Activated naive CD4-positive, alpha-beta T cell treated with anti-CD3 and anti-CD28 coated beads for 36 hours (primary cell): ENCODE measurements around the gene MTMR1. TPM values are rescaled to one million over a fixed set of nuclear protein-coding genes. Genes with fewer than 3 reads are reported as not detected.

ENCODE experiments used
- CTCF ChIA-PET: fragments of 350-600 bp; sonication (Branson Sonifier 250); formaldehyde crosslinking; loops from one replicate; lab custom pipeline; 2021; ENCODE audit warnings: antibody characterized with exemption; lab: Charles Lee
- DNase-seq: peaks from one replicate; pipeline ENCODE4 v3.0.0-alpha.2; 2020
- H3K27ac Mint-ChIP-seq: one replicate; pipeline ENCODE4 v1.8.0; 2021; ENCODE audit warnings: mild to moderate bottlenecking, mixed read lengths
- H3K27me3 Mint-ChIP-seq: one replicate; pipeline ENCODE4 v1.8.0; 2021; ENCODE audit warnings: low read depth, mixed read lengths
- H3K36me3 Mint-ChIP-seq: one replicate; pipeline ENCODE4 v1.8.0; 2021; ENCODE audit warnings: low read depth, mixed read lengths
- H3K4me1 Mint-ChIP-seq: one replicate; pipeline ENCODE4 v1.8.0; 2021; ENCODE audit warnings: low read depth, mixed read lengths
- H3K4me3 Mint-ChIP-seq: one replicate; pipeline ENCODE4 v1.8.0; 2021; ENCODE audit warnings: mild to moderate bottlenecking, moderate library complexity, mixed read lengths
- H3K9me3 Mint-ChIP-seq: one replicate; pipeline ENCODE4 v1.8.0; 2021; ENCODE audit warnings: mixed read lengths
- intact Hi-C: fragments of 100-400 bp; cut with micrococcal nuclease; formaldehyde crosslinking; loops from one replicate; pipeline ENCODE4 v1.15.1; 2023
- total RNA-seq, 2 experiments: library from RNA; stranded (reverse); gene quantifications; one replicate each; pipeline ENCODE4 v1.2.3, GENCODE V29; 2021

The MTMR1 gene
- total RNA-seq: 10 to 100 TPM; 63.6 to 65.7 TPM

- CTCF ChIA-PET: interaction anchor here (1.4 to 3.3 kb wide), 4 partner anchors 10 to 123 kb away, joined by 3 to 15 read pairs (median 9); no protein-coding TSS in a partner anchor
- Mint-ChIP-seq H3K9me3 (peaks cover 5% of the 10 kb centered on the region), H3K4me3 (peak within 1 kb of the TSS; percentile 91), H3K4me1 (peaks cover 68% of the 10 kb centered on the region), H3K27me3 (no peaks in the 10 kb centered on the region), H3K27ac (peak within 1 kb of the TSS; percentile 97), H3K36me3 (peaks cover 29% of the 10 kb centered on the region)
- peak; percentile 49 for DNase-seq
- intact Hi-C loops: loop anchor here (1.0 to 5.0 kb wide), 4 partner anchors 125 to 1151 kb away; partner anchors contain the start of genes CD99L2, EOLA1, MAMLD1 and MTM1
Observed at GRCh38 chrX:150692831-150693724, at the start of gene MTMR1. Gene MTMR1 (plus strand): TSS chrX:150693396. CDS start chrX:150693531, 135 bp downstream.

- H3K36me3 Mint-ChIP-seq: peaks cover 6% of the 10 kb centered on the region
- no peak overlapping the region for H3K27ac Mint-ChIP-seq
- no peaks in the 10 kb centered on the region for H3K4me1 Mint-ChIP-seq
- CTCF ChIA-PET: interaction anchor here (1.0 kb wide), 1 partner anchor 39 kb away, joined by 3 read pairs; no protein-coding TSS in a partner anchor
- no peaks in the 10 kb centered on the region for H3K27me3 Mint-ChIP-seq
- DNase-seq: no peak
- intact Hi-C loops: loop anchor here (1.0 to 2.0 kb wide), 2 partner anchors 100 to 279 kb away; no protein-coding TSS in a partner anchor
- H3K9me3 Mint-ChIP-seq: no peaks in the 10 kb centered on the region
- H3K4me3 Mint-ChIP-seq: no peak overlapping the region
Observed at GRCh38 chrX:150643958-150644357, 49.2 kb upstream of the MTMR1 start.

GRCh38 chrX:150644422-150644821 lies 48.8 kb upstream of the MTMR1 start:
- Mint-ChIP-seq H3K27ac (no peak overlapping the region), H3K36me3 (peaks cover 6% of the 10 kb centered on the region), H3K4me3 (no peak overlapping the region), H3K9me3 (no peaks in the 10 kb centered on the region), H3K4me1 (peaks cover 4% of the 10 kb centered on the region), H3K27me3 (no peaks in the 10 kb centered on the region)
- CTCF ChIA-PET: interaction anchor here (0.6 to 1.0 kb wide), 2 partner anchors 39 to 73 kb away, joined by 3 read pairs; no protein-coding TSS in a partner anchor
- no peak for DNase-seq
- intact Hi-C loops: no loop called here

GRCh38 chrX:150647331-150647730 lies 45.9 kb upstream of the MTMR1 start:
- no peak for DNase-seq
- H3K27ac Mint-ChIP-seq: no peak overlapping the region
- peaks cover 4% of the 10 kb centered on the region for H3K36me3 Mint-ChIP-seq

GRCh38 chrX:150648296-150648940 lies 44.8 kb upstream of the MTMR1 start:
- DNase-seq: no peak
- Mint-ChIP-seq H3K27ac (no peak overlapping the region), H3K4me1 (peaks cover 13% of the 10 kb centered on the region), H3K27me3 (no peaks in the 10 kb centered on the region), H3K9me3 (no peaks in the 10 kb centered on the region), H3K4me3 (no peak overlapping the region), H3K36me3 (peaks cover 4% of the 10 kb centered on the region)
- CTCF ChIA-PET: interaction anchor here (0.7 kb wide), 1 partner anchor 67 kb away, joined by 3 read pairs; no protein-coding TSS in a partner anchor
- intact Hi-C loops: no loop called here

More at GRCh38 chrX:150647331-150647730, 45.9 kb upstream of the MTMR1 start:
- intact Hi-C loops: no loop called here
- H3K4me3 Mint-ChIP-seq: no peak overlapping the region
- CTCF ChIA-PET: no interaction called here
- H3K27me3 Mint-ChIP-seq: no peaks in the 10 kb centered on the region
- H3K9me3 Mint-ChIP-seq: no peaks in the 10 kb centered on the region
- H3K4me1 Mint-ChIP-seq: peaks cover 13% of the 10 kb centered on the region

GRCh38 chrX:150649096-150649870 lies 43.9 kb upstream of the MTMR1 start:
- Mint-ChIP-seq H3K9me3 (no peaks in the 10 kb centered on the region), H3K4me3 (no peak overlapping the region), H3K36me3 (peaks cover 4% of the 10 kb centered on the region), H3K4me1 (peaks cover 13% of the 10 kb centered on the region), H3K27ac (no peak overlapping the region), H3K27me3 (no peaks in the 10 kb centered on the region)
- intact Hi-C loops: no loop called here
- DNase-seq: no peak
- CTCF ChIA-PET: no interaction called here

- intact Hi-C loops: no loop called here
- Mint-ChIP-seq H3K4me3 (no peak overlapping the region), H3K27ac (no peak overlapping the region), H3K27me3 (no peaks in the 10 kb centered on the region), H3K36me3 (peaks cover 11% of the 10 kb centered on the region), H3K9me3 (no peaks in the 10 kb centered on the region), H3K4me1 (peaks cover 13% of the 10 kb centered on the region)
- no peak for DNase-seq
- CTCF ChIA-PET: no interaction called here
Observed at GRCh38 chrX:150651906-150652305, 41.3 kb upstream of the MTMR1 start.

- DNase-seq: no peak
- CTCF ChIA-PET: no interaction called here
- H3K4me1 Mint-ChIP-seq: peaks cover 4% of the 10 kb centered on the region
- no peak overlapping the region for H3K27ac Mint-ChIP-seq
- no peak overlapping the region for H3K4me3 Mint-ChIP-seq
- peaks cover 12% of the 10 kb centered on the region for H3K36me3 Mint-ChIP-seq
- H3K27me3 Mint-ChIP-seq: no peaks in the 10 kb centered on the region
- intact Hi-C loops: no loop called here
- H3K9me3 Mint-ChIP-seq: no peaks in the 10 kb centered on the region
Observed at GRCh38 chrX:150655788-150656187, 37.4 kb upstream of the MTMR1 start.

- CTCF ChIA-PET: no interaction called here
- intact Hi-C loops: no loop called here
- Mint-ChIP-seq H3K9me3 (no peaks in the 10 kb centered on the region), H3K27me3 (no peaks in the 10 kb centered on the region), H3K27ac (no peak overlapping the region), H3K4me3 (no peak overlapping the region), H3K36me3 (peaks cover 7% of the 10 kb centered on the region), H3K4me1 (no peaks in the 10 kb centered on the region)
- DNase-seq: no peak
Observed at GRCh38 chrX:150663073-150663472, 30.1 kb upstream of the MTMR1 start.

- Mint-ChIP-seq H3K9me3 (no peaks in the 10 kb centered on the region), H3K36me3 (peaks cover 7% of the 10 kb centered on the region)
Observed at GRCh38 chrX:150664290-150664689, 28.9 kb upstream of the MTMR1 start.

GRCh38 chrX:150676221-150676620 lies 17.0 kb upstream of the MTMR1 start:
- DNase-seq: no peak
- Mint-ChIP-seq H3K36me3 (no peaks in the 10 kb centered on the region), H3K4me3 (no peak overlapping the region), H3K27me3 (no peaks in the 10 kb centered on the region), H3K27ac (no peak overlapping the region), H3K4me1 (no peaks in the 10 kb centered on the region), H3K9me3 (no peaks in the 10 kb centered on the region)
- intact Hi-C loops: no loop called here
- CTCF ChIA-PET: interaction anchor here (1.0 kb wide), 1 partner anchor 16 kb away, joined by 4 read pairs; no protein-coding TSS in a partner anchor

More at GRCh38 chrX:150664290-150664689, 28.9 kb upstream of the MTMR1 start:
- Mint-ChIP-seq H3K27ac (no peak overlapping the region), H3K4me3 (no peak overlapping the region), H3K4me1 (no peaks in the 10 kb centered on the region), H3K27me3 (no peaks in the 10 kb centered on the region)
- intact Hi-C loops: no loop called here
- CTCF ChIA-PET: no interaction called here
- DNase-seq: no peak
